NCI-H1092 treated with DMSO at 0.1 percent for 48 hours (cell line): ENCODE measurements around the gene UNC5A.
A peak's percentile ranks its signal among the peaks of the same experiment; 100 is the strongest.

ENCODE experiments used
- DNase-seq: peaks from one replicate; lab custom pipeline; 2025; lab: John Stamatoyannopoulos, UW

Gene UNC5A

DNA sequence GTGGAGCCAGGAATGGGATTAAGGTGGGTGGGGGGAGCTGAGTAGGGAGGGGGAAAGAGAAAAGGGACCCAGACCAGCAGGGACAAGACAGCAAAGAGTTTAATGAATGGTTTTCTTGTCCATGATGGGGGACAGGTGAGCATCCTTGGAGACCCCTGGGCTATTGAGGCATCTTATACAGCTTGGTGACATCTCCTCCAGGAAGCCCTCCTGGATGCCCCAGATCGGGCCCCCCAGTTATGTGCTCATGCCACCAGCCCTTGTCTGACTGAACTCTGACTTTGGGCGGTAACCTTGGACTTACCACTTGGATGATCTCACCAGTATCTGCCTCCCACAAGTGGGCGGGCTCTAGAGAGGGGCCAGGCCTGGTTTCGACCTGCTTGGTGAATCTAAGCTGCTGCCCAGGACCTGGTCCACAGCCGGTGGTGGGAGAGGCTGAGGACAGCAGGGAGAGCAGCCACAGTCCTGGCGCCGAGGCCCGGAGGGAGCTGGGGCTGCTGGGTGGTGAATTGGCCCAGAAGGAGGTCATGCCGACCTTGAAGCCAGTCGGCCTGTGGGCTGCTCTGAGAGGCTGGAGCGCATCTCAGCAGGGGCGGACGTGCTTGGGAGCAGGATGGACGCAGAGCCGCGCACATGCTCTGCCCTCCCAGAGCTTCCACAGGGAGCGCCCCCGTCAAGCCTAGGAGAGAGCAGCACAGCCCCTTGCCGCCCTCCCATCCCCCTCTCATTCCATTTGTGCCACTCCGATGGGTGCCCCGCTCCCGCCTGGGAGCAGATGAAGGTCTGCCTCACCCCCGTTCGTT lies 36.2 kb downstream of the UNC5A start:
- DNase-seq: no peak

DNA sequence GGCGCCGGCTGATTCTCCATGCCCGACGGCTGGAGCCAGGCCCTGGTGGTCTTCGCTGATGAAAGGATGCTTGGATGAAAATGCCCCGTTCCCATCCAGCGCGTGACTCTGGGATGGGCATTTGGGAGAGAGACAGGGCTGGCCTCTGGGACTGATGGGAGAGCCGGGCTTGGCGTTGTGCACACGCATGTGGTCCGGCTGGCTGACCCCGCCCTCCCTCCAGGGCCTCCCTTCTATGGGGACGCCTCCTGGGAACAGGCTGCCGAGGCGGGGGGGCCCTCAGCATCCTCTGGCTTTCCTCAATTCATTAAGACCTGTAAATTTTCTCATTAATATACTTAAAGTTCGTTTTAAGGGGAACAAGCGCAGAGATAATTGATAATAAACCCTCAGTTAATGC lies 36.8 kb downstream of the UNC5A start:
- no peak for DNase-seq

DNA sequence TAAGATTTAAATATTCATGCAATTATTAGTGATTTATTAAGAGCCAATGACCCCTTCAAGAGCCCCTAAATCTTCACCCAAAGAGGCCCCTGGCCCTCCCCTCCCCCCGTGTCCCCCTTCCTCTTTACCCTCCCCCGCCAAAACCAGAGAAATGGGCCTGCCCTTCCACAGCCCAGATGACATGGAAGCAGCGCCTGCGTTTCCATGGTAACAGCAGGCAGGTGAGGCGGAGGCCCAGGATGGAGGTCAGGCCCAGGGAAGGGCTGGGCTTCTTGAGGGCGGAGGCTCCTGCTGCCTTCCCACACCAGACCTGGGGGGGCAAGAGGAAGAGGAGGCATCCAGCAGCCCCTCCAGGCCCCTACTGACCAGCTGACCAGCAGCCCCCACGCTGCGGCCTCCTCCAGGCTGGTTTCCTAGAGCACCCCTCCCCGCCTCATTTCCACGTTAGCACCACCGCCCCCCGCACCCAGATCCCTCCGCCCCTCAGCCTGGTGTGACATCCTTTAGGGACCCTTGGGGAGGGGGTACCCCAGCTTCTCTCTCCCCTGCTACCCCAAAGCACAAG lies 37.4 kb downstream of the UNC5A start:
- DNase-seq: no peak

DNA sequence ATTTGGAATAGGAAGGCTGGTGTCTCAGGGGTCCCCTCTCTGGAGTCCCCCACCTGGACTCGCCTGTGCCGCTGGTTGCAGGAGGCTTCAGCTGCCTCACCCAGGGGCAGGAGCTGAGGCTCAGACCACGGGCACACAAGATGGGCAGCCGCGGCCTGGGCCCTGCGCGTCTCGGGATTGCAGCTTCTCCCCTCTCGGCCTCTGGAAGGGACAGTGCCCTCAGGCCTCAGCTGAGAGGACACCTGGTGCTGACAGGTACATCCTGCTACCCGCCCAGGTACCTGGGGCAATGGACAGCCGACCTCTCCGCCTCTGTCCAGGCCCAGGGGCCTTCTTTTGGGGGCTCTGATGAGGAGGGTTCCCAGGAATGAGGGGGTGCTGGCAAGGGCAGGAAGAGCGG lies 38.3 kb downstream of the UNC5A start:
- DNase-seq: no peak

DNA sequence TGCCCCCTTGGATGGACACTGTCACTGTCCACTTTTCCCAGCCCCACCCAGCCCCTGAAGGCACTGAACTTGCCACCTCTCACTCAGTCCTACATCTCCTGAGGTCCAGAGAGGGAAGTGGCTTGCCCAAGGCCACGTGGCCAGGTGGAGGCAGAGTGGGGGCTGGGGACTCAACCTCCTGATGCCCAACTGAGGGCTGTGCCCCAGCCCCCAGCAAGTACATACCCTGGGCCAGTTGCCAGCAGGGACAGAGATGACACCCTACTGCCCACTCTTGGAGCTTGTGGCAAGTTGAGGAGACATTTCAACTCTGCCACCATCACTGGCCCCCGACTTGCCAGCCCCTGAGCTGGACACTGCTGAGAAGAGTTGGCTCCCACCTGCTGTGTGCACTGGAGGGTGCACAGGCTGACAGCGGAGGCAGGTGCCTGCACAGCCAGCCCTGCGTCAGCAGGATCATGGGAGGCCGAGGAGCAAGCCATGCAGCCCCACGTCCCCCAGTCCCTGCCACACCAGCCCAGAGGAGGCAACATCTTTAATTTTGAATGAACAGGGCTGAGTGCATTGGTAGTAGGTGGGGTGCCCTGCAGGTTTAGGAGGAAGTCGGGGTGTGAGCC lies 39.4 kb downstream of the UNC5A start:
- DNase-seq: no peak

DNA sequence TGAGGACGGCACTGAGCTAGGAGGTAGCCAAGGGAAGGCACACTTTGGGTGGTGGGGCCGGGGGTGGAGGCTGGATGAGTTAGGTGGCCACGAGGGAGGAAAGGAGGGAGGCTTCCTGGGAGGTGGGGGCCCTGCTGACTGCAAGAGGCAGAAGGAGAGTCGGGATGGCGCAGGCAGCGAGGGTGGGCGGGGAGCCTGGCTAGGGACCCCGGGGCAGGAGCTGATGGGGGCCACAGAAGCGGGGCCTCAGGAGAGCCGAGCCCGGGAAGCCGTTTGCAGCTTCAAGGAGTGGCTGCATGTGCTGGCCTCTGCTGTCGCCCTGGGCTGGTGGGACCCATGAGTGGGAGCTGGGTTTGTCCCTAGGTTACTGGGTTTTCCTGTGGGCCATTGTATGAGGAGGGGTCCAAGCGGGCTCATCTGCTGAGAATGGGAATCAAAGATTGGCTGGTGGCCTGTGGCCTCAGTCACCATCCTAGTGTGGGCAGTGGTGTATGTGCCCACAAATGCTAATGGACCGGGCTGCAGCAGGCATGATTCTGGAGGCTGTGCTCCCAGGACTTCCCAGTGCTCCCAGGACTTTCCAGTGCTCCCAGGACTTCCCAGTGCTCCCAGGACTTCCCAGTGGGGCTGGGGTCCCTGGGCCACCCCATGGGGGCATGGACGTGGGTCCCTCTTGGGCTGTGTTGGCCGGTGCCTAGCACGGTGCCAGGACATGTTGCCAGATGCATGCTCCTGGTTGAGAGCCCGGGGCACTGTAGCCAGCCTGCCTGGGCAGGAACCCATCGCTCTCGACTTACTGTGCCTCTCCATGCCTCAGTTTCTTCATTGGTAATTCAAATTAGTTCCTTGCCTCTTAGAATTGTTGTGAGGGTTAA lies 40.2 kb downstream of the UNC5A start:
- no peak for DNase-seq

DNA sequence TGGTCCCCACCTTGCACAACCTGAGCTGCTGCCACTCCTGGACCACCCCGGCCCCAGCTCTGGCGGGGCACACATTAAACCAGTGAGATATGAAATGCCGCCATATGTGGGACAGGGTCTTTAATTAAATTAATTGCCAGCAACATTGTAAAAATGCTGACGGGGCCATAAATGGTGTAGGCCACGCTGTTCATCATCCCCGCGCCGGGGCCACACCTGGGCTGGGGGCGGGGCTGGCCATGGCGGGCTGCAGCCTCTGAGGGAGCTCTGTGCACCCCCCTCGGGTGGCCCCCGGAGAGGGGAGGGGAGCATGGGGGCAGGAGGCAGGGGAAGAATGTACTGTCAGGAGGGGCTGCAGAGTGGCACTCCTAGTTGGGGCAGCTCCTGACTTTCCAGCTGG lies 41.0 kb downstream of the UNC5A start:
- DNase-seq: no peak

DNA sequence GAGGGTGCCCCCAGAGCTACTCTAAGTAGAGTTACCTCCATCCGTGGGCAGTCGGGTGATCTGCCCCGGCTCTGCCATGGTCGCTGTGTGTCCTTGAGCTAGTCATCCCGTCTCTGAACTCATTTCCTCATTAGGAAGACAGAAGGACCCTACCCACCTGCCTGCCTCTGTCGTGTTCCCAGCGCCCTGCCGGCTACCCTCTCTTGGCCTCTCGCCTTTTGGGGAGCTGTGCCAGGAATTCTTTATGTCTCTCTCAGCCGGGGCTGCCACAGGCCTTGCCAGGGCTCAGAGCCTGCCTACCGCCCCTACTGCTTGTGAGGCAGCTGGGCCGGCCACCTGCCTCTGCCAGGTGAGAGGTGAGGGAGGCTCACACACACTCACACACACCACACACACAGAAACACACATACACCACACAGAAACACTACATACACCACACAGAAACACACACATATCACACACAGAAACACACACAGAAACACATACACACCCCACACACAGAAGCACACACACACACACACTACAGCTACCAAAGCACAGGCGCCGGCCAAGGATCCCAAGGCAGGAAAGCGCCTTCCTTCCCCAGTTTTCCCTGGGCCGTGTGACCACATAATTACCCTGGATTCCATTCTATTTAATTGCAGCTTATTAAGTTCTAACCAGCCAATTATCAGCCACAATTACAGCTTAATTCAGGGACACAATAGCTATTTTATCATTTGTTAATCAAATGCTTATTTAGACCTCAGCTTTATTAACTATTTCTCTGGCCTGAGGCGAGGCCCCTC lies 41.7 kb downstream of the UNC5A start:
- DNase-seq: peak; percentile 48

DNA sequence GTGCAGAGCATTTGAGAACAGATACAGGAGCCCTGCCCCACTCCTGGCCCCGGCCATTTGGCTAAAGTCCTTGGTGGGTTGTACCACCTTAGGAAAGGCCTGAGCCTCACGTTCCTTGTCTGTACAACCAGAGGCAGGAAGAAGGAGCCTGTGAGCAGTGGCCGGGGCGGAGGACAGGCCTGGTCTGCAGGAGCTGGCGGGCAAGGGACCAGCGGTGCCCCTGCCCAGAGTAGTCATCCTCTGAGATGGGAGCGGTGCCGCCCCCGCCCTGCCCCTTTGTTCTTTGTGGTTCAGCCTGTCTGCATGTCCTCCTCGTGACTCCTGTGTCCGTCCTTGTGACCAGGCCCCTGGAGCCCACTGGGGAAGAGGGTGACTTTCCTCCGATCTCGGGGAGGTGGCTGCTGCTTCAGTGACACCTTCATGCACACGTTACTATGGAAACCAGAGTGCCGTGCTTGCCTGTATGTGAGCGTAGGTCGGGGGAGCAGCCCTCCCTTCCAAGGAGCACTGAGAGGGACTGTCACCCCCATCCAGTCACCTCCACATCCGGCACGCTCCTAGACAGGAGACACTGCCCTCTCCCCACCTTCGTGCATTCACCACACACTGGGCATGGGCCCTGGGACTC lies 42.9 kb downstream of the UNC5A start:
- no peak for DNase-seq

DNA sequence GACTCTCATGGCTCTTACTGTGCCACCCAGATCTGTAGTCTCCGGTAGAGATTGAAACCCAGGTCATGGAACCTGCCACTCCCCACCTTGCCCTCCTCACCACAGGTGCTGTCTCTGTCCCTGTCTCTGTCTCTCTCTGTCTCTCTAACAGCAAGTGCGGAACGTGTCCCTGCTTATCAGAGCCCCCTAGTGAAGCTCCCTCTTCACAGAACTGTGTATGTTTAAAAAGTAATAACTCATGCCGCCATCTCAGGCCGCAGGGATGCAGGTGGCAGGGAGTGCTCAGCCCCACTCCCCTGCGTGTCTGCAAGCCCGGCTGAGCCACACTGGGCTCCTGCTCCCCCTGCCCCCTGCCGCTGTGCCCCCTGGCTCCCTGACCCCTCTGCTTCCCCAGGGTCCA lies 43.8 kb downstream of the UNC5A start:
- DNase-seq: no peak

DNA sequence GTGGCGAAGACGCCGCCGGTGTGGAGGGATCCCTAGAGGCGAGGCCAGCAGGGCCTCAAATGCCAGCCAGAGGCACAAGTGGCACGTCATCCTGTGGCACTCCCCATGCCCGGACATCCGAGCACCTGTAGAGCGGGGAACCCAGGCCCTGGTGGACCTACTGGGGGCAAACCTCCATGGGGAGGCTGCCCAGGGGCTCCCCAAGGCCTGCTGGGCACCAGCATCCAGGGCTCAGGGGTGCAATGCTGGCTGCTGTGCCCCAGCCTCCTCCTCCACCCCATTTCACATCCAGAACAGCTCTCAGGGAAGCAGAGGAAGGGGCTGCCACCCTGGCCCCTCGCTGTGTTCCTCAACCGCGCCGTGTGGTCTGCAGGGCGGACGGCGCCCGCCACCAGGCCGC lies 45.2 kb downstream of the UNC5A start:
- no peak for DNase-seq

DNA sequence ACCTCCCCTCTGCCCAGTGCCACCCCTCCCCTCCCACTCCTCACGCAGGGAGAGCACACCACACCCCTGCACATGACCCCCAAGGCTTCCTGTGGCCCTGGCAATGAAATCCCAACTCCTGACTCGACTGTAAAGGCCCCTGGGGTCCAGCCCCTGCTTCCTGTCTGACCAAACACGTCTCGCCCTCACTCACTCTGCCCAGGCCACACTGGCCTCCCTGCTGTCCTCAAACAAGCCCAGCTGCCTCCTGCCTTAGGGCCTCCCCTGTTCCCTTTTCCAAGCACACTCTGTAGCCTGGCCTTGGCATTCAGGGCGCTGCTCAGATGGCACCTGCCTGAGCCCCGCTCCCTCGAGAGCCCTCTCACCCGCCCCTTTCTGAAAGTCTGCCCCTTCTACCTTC lies 46.4 kb downstream of the UNC5A start:
- no peak for DNase-seq

DNA sequence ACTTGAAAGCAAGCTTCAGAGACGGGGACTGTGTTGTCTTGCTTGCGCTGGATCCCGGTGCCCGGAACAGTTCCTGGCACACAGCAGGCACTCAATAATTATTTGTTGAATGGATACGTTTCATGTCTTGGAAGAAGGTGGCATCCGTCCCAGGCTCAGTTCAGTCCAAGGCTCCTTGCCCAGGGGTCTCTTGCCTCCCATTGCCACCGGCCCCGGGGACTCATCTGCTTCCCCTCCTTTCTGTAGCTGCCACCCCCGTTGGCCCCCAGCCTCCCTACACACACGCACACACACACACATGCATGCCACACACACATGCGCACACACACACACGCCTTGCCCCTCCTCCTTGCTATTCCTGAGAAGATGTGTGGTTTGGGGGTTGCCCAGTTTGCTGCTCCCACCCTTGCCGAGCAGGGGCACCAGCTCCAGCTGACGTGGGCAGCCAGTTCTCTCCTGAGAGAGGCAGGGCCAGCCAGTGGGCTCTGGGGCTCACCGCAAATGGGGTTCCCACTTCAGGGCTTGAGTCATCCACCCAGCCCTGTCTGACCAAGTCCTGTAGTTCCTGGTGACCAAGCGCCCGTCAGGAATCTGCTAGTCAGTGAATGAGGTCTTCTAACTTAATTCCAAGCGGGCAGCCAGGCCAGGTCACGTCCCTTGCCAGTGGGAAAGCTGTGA lies 47.0 kb downstream of the UNC5A start:
- no peak for DNase-seq

DNA sequence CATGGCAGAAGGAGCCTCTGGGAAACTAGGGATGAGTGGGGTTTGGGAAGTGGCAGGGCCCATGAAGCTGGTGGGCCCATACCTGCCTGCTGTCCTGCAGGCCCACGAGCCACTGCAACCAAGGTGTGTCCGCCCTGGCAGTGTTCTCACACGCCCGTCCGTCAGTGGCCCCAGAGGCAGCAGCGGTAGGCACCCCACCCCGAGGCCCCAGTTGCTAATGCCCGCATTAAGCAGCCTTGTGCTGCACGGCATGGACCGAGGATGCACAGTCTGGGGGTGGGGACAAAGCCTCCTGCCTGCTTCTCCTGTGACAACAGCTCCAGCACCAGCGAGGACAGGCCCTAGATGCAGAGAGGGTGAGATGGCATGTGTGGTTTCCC lies 47.5 kb downstream of the UNC5A start:
- DNase-seq: no peak

DNA sequence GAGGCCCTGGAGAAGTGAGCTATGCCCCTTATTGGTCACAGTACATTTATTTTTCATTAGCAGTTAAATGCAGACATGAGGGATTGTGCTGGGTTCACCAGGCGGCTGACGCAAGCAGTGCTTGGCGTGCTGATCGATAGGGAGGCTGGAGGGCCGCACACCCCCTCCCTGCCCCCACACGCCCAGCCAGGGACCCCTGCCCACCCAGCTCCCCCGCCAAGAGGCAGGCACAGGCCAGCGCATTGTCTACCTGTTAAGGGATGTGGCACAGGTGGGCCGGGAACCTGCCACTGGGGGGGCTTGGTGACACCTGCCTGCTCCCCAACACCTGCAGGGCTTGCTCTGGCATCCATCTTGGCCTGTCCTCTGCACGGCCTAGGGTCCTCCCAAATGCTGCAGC lies 49.6 kb downstream of the UNC5A start:
- no peak for DNase-seq

DNA sequence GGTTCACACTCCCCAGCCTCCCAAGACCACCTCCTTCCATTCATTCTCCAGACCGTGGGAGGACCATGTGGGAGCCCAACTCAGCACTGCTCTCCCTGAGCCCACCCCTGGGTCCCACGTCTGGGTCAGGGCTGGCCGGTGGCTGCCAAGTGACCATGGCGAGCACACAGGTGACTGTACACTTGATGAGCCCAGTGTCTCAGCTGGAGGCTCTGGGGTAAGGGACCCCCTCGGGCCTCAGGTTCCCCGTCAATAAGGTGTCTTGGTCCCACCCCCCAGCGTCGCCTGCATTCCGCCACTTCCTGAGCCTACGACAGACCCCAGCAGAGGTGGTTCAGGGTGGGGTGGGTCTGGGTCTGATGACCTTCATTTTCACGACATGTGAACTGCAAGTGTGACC lies 50.0 kb downstream of the UNC5A start:
- DNase-seq: no peak

DNA sequence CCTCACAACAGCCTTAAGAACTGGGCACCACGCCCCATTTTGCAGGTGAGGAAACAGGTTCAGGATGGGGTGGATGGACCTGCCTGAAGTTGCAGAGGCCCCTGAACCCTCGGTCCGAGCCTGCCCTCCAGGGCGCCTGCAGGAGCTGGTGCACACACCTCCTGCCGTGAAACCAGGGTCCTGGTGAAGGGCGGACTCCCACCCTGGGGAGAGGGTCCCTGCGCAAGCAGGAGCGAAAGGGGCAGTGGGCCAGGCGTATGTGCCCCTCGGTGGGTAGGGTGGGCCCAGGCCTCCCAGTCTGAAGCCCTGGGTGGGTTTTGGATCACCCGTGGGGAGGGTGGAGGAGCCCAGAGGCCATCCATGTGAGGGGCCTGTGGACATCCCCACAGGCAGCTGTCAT lies 50.9 kb downstream of the UNC5A start:
- no peak for DNase-seq

DNA sequence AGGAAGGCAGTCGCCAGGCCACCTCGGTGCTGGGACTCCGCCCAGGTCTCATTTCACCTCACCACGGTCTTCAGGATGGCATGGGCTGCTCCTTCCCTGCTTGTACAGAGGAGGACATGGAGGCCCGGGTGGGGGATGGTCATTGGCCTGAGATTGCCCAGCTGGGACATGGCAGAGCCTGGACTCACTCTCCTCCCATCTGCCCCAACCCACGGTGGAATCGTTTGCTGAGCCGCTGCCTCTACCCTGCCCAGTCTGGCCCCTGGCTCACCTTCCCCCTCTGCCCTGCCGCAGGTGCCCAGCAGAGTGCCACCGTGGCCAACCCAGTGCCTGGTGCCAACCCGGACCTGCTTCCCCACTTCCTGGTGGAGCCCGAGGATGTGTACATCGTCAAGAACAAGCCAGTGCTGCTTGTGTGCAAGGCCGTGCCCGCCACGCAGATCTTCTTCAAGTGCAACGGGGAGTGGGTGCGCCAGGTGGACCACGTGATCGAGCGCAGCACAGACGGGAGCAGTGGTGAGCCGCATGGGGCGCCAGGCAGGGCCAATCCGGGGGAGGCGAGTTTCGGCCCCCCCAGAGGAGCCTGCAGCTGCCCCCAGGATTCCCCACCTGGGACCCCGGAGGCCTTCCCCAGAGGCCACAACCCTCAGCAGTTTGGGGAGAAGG lies 52.1 kb downstream of the UNC5A start:
- DNase-seq: no peak

DNA sequence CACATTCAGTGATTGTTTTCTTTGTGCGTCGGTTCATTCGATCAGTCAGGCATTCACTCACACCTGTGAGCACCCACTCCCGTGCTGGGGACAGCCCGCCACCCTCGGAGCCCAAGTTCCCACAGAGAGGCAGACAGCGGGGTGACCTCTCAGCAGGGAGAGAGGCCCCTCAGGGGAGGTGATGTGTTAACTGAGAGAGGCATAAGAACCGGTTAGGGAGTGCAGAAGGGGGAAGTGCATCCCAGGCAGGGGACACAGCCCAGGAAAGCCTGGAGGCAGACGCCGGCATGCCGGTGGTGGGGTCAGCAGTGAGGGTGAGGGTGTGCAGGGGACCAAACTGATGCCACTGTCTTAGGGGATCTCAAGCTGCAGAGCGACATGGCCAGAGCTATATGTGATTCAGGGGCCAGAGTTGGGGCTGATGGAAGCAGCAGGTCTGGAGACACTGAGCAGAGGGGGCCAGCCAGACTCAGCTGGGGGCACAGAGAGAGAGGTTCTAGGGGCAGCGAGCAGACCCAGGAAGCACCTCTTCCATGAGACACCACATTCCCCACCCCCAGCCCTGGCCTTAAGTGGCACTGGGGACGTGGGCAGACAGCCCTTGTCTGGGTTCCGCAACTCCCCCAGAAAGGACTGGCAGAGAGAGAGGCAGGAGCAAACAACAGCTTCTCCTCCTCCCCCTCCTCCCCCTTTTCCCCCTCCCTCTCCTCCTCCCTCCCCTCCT lies 52.8 kb downstream of the UNC5A start:
- no peak for DNase-seq

DNA sequence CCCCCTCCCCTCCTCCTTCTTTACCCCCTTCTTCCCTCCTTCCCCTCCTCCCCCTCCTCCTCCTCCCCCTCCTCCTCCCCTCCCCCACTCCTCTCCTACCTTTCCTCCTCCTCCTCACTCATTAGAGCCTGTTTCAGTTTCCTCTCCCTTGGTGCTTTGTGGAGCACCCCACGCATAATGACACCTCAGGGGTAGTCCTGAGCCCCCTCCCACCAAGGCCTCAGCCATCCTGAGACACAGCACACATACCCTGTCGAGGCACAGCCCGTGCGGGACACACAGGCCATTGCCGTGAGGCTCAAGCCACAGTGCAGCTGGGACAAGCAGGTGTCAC lies 53.4 kb downstream of the UNC5A start:
- DNase-seq: no peak
